ENCODE results near the gene ZNF667.

GRCh38 chr19:56423985-56424353, 53.2 kb downstream of the ZNF667 start:
- TF ChIP-seq HDAC2 (IDR thresholded peaks at IDR 0.05) (no peak), ZFP36 (IDR thresholded peaks at IDR 0.05; ENCODE audit: borderline replicate concordance, partially characterized antibody) (no peak), CTCF (IDR thresholded peaks at IDR 0.05) (no peak), USF2 (IDR thresholded peaks at IDR 0.05) (no peak), POLR2A (IDR thresholded peaks at IDR 0.05; ENCODE audit: low read length) (no peak), BCL3 (IDR thresholded peaks at IDR 0.05) (no peak), MAFK (IDR thresholded peaks at IDR 0.05; ENCODE audit: partially characterized antibody) (no peak), CEBPB (IDR thresholded peaks at IDR 0.05) (no peak), JUN (IDR thresholded peaks at IDR 0.05) (no peak), CHD2 (IDR thresholded peaks at IDR 0.05; ENCODE audit: low read length, partially characterized antibody) (no peak), MAZ (IDR thresholded peaks at IDR 0.05; ENCODE audit: borderline replicate concordance, low read depth, low read length) (no peak), KDM5A (IDR thresholded peaks at IDR 0.05) (no peak)
